ENCODE data around the gene IFT122.
"Not testable (repeated sequence)": the region's sequence is repeated elsewhere in the genome, so short reads cannot be mapped to it uniquely, and the experiment has no call there.

Gene IFT122

GRCh38 chr3:129534428-129535027, 94.5 kb downstream of the IFT122 start:
- no peak for DNase-seq (ENCODE audit: low read depth in 3 of 3)

- no peak for DNase-seq (ENCODE audit: low read depth in 3 of 3)
These were observed 95.1 kb downstream of the IFT122 start for GRCh38 chr3:129535075-129535474.

GRCh38 chr3:129536374-129536667, 96.3 kb downstream of the IFT122 start:
- no peak for DNase-seq (ENCODE audit: low read depth in 3 of 3)

DNA sequence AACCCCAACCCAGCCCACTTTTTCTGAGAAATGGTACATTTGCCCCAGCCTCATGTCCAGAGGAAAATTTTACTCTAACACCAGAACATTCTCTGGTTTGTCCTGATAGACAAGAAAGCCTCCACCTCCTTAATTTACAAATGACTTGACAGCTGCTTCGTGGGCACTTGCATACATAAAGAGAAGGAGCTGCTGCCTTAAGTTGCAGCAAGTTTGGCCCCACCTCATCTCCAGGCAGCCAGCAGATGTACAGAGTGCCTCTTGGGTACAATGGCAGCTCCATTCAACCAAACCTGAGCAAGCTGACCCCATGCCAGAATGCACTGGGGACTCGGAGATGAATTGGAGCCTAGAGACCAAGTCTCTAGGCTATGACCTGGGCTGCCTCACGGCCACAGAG, 96.8 kb downstream of the IFT122 start:
- DNase-seq (ENCODE audit: low read depth in 3 of 3): no peak

- DNase-seq (ENCODE audit: low read depth in 3 of 3): no peak
These were observed 99.2 kb downstream of the IFT122 start for GRCh38 chr3:129539206-129539605.

DNA sequence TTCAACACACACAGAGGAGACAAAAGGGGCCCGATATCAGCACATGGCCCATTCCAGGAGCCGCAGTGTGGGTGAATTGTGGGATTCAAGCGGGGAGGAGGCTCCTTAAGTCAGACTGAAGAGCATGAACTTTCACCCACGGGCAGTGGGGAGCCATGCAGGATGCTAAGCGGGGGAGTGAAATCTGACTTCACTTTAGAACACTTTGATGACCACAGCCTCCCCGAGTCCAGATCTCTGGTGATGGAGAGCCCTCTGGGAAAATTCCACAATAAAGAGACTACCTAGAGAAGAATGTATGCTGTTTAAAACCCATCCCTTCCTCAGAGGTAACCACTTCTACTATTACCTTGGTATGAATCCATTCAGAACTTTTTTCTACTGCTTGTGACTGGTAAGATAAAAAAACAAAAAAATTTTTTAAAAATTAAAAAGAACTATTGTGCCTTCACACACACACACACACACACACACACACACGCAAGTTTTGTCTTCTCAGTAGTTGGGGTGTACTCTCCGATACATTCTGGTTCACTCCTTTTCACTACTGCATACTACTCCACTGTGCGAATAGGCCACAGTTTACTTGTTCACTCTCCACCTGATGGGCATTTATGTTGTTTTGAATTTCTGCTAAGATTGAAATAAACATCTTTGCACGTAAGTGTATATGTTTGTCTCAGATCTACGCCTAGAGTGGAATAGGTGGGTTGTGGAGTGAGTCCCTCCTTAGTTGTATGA, 100.9 kb downstream of the IFT122 start:
- DNase-seq (ENCODE audit: low read depth in 3 of 3): no peak

DNA sequence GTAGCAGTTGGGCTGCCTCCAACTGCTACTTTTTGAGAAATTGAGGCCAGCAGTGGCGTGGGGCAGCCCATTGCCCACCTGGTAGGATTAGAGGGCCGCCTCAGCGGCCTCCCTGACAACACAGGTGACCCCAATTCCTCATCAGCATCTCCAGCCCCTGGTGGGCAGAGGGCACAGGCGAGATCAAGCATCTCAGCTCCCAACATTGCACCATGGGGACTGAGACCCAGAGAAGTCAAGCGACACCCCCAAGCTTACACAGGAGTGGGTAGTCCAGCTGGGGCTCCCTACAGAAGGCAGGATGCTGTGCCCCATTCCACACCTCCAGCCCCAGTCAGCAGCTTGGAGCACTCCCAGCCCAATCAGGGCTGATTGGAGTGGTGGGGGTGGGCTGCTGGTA, 102.7 kb downstream of the IFT122 start:
- DNase-seq (ENCODE audit: low read depth in 3 of 3): no peak

- no peak for DNase-seq (ENCODE audit: low read depth in 3 of 3)
These were observed 103.2 kb downstream of the IFT122 start, which contains the start of gene H1-8 for GRCh38 chr3:129543156-129543790. TSS of gene H1-8 (plus strand) at chr3:129543175. CDS start at chr3:129543219, 44 bp downstream.

DNA sequence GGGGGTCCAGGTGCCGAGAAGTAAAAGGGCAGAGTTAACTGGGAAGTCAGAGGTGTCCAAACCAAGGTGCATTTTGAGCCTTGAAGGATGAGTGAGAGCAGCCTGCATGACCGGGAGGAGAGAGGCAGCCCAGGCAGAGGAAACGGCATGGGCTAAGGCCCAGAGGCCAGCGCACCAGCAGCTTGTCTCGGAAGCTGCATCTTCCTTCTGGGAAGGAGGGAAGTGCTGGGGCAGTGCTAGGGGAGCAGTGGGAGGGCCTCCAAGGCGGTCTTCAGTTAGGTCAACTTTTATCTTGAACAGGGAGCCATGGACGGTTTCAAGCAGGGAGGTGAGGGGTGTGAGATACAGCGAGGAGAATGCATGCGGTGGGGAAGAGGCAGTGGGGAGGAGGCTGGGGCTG, 104.0 kb downstream of the IFT122 start:
- DNase-seq (ENCODE audit: low read depth in 3 of 3): no peak

DNA sequence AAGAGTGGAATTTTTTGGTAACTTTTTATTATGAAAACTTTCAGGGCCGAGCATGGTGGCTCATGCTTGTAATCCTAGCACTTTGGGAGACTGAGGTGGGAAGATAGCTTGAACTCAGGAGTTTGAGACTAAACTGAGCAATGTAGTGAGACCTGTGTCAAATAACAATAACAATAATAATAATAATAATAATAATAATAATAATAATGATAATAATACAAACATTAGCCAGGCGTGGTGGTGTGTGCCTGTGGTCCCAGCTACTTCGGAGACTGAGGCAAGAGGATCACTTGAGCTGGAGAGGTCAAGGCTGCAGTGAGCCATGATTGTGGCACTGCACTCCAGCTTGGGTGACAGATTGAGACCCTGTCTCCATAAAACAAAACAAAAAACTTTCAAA, 105.9 kb downstream of the IFT122 start:
- not testable (repeated sequence) for DNase-seq (ENCODE audit: low read depth in 3 of 3)

DNA sequence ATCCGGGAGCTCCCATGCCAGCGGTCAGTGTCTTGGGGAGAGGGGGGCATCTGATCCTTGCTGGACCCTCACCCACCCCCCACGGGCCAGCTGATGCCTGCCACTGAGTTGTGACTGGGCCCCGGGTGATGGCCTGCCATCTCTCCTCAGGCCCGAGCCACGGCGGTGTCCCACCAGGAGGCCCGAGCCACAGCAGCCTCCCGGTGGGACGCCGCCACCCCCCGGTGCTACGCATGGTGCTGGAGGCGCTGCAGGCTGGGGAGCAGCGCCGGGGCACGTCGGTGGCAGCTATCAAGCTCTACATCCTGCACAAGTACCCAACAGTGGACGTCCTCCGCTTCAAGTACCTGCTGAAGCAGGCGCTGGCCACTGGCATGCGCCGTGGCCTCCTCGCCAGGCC, 107.2 kb downstream of the IFT122 start:
- no peak for DNase-seq (ENCODE audit: low read depth in 3 of 3)

GRCh38 chr3:129548104-129548965, 108.3 kb downstream of the IFT122 start:
- DNase-seq (ENCODE audit: low read depth in 3 of 3): no peak

- no peak for DNase-seq (ENCODE audit: low read depth in 3 of 3)
These were observed 109.2 kb downstream of the IFT122 start for GRCh38 chr3:129549006-129549800.

GRCh38 chr3:129549805-129550204, 109.8 kb downstream of the IFT122 start:
- no peak for DNase-seq (ENCODE audit: low read depth in 3 of 3)

GRCh38 chr3:129552287-129553050, 112.4 kb downstream of the IFT122 start:
- DNase-seq (ENCODE audit: low read depth in 3 of 3): no peak

- DNase-seq (ENCODE audit: low read depth in 3 of 3): no peak
These were observed 113.1 kb downstream of the IFT122 start for GRCh38 chr3:129553171-129553570.

GRCh38 chr3:129553719-129554118, 113.7 kb downstream of the IFT122 start:
- DNase-seq (ENCODE audit: low read depth in 3 of 3): no peak

DNA sequence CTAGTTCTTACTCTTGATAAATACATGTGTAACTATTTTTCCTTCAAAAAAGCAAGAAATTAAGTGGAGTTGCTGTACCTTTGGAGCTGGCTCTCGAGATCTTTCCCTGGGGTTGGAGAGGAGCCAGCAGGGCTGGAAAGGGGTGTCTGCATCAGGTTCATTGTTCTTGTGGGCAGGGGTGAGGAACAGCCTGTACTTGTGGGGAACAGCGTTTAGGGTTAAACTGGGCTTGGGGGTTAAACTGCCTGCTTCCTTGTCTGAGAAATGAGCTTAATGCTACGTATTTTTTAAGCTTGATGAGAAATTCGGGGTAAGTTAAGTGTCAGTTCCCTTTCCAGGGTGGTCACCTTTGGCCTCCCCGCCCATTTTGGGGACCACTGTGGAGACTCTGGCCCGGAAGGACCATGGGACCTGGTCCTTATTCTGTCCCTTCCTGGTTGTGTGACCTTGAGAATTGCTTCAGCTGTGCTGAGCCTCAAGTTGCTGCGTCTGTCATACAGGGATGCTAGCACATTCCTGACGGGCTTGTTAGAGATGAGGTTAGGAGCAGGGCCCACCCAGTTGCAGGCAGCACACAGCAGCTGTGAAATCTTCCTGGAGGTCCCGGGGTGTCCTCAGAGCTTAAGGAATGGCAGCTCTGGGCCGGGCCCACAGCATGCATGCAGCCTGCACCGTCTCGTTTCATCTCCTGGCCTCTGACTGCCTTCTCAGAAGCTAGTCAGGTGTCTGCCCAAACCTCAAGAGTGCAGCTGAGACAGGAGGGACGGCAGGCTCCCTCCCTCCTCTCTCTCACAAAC, 114.5 kb downstream of the IFT122 start:
- DNase-seq (ENCODE audit: low read depth in 3 of 3): no peak

DNA sequence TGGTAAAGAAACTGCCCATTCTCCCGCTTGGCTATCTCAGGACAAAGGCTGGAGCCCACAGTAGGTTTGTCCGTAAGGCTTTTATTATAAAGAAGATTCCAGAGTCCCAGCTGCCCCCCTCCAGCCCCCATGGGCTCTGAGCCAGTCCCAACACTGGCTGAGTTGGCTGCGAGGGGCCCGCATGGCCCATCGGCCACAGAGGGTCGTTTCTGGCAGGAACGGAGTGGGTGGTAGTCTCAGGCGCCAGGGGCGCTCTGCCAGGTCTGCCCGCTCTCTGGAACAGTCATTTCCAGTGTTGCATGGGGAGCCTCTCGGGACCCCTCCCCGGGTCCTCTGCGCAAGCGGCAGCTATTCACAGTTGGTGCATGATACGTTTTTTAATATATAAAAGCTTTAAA, 115.1 kb downstream of the IFT122 start:
- DNase-seq (ENCODE audit: low read depth in 3 of 3): no peak
